Endothelial cell of umbilical vein (primary cell): Measurements from ENCODE around the gene RASSF10. TPM values are rescaled to one million over a fixed set of nuclear protein-coding genes. Genes with fewer than 3 reads are reported as not detected.

Source experiments
- BruUV-seq: library from RNA; stranded (reverse); fragments of 400-500 nt; replicated peaks from 2 replicates; lab custom pipeline; 2021; lab: Mats Ljungman, UMichigan
- CTCF ChIA-PET: fragments of 300-600, 350-600 bp; sonication (Branson Sonifier 250); formaldehyde crosslinking; loops from one replicate; lab custom pipeline; 2021; ENCODE audit warnings: antibody characterized with exemption, inconsistent platforms; lab: Charles Lee
- POLR2A ChIA-PET: fragments of 300-600, 350-600 bp; sonication (Branson Sonifier 250); formaldehyde crosslinking; loops from one replicate; lab custom pipeline; 2021; ENCODE audit warnings: antibody characterized with exemption, inconsistent platforms; lab: Charles Lee
- DNase-seq: peaks from one replicate; pipeline ENCODE4 v3.0.0-alpha.2; 2011; ENCODE audit warnings: low read depth, low spot score
- FAIRE-seq: peaks from 2 replicates; lab custom pipeline; 2011; peaks lifted over from hg19 to GRCh38; lab: Jason Lieb, UNC
- H2AFZ ChIP-seq: 2 replicates; pipeline ENCODE4 v1.6.0; 2012; ENCODE audit warnings: low read depth, low read length, control low read depth, inconsistent platforms
- H3K27ac ChIP-seq: 2 replicates; pipeline ENCODE4 v1.5.1; 2011; ENCODE audit warnings: low read depth, mild to moderate bottlenecking, control low read depth, low read length, moderate library complexity; ENCODE audit not compliant: insufficient read depth
- H3K27me3 ChIP-seq, 2 experiments: 2 replicates each; pipeline versions ENCODE4 v1.6.0 to v1.6.1; 2011; ENCODE audit warnings: low read length in 2 of 2, mixed read lengths in 1 of 2; ENCODE audit not compliant: control insufficient read depth in 2 of 2, insufficient read depth in 2 of 2
- H3K36me3 ChIP-seq, 2 experiments: 2 replicates in 1 of 2; 3 replicates in 1 of 2; pipeline ENCODE4 v1.5.1; 2011; ENCODE audit warnings: low read length in 2 of 2, mild to moderate bottlenecking in 1 of 2, moderate library complexity in 1 of 2; ENCODE audit not compliant: control insufficient read depth in 2 of 2, insufficient read depth in 2 of 2; ENCODE audit errors: extremely low read depth in 1 of 2
- H3K4me1 ChIP-seq: 3 replicates; pipeline ENCODE4 v1.5.1; 2011; ENCODE audit warnings: mild to moderate bottlenecking, low read length; ENCODE audit not compliant: control insufficient read depth, insufficient read depth; ENCODE audit errors: extremely low read depth
- H3K4me2 ChIP-seq: 2 replicates; pipeline ENCODE4 v1.6.1; 2011; ENCODE audit warnings: low read length, control low read depth, mixed read lengths; ENCODE audit not compliant: insufficient read depth
- H3K4me3 ChIP-seq, 3 experiments: fragments of 200-600 bp in 1 of 3; sonication (generic), shearing (Covaris generic) in 1 of 3; replicated peaks in 1 of 3; 2 replicates each; pipeline ENCODE4 v1.5.1; 2011 to 2016; ENCODE audit warnings: control low read depth in 3 of 3, low read length in 3 of 3, mild to moderate bottlenecking in 2 of 3, inconsistent platforms in 1 of 3, low read depth in 1 of 3, moderate library complexity in 1 of 3; ENCODE audit not compliant: insufficient read depth in 1 of 3
- H3K79me2 ChIP-seq: 2 replicates; pipeline ENCODE4 v1.6.0; 2012; ENCODE audit warnings: low read length, inconsistent platforms; ENCODE audit not compliant: control insufficient read depth, insufficient read depth
- H3K9ac ChIP-seq: replicated peaks from 2 replicates; pipeline ENCODE3; 2011; ENCODE audit warnings: low read length, control low read depth; ENCODE audit not compliant: insufficient read depth; ENCODE audit errors: extremely low read depth
- H3K9me1 ChIP-seq: replicated peaks from 3 replicates; pipeline ENCODE4 v1.6.0; 2011; ENCODE audit warnings: mild to moderate bottlenecking, low read length; ENCODE audit not compliant: control insufficient read depth, insufficient read depth; ENCODE audit errors: extremely low read depth
- H3K9me3 ChIP-seq: replicated peaks from 2 replicates; pipeline ENCODE4 v1.5.1; 2012; ENCODE audit warnings: low read length, inconsistent platforms; ENCODE audit not compliant: control insufficient read depth, insufficient read depth
- H4K20me1 ChIP-seq: replicated peaks from 2 replicates; pipeline ENCODE3; 2011; ENCODE audit warnings: mild to moderate bottlenecking, low read length; ENCODE audit not compliant: control insufficient read depth, insufficient read depth; ENCODE audit errors: extremely low read depth
- CTCF ChIP-seq, 2 donors: IDR thresholded peaks; 1 replicate in 1 of 2; 2 replicates in 1 of 2; pipeline ENCODE4 v1.5.1; 2011; ENCODE audit warnings: low read length in 2 of 2, mild to moderate bottlenecking in 2 of 2, moderate library complexity in 2 of 2, control low read depth in 1 of 2, inconsistent platforms in 1 of 2, low read depth in 1 of 2; ENCODE audit not compliant: insufficient read depth in 1 of 2; ENCODE audit errors: extremely low read depth in 1 of 2
- EZH2 ChIP-seq: IDR thresholded peaks from 2 replicates; pipeline ENCODE4 v1.6.1; 2012; ENCODE audit warnings: borderline replicate concordance, low read depth, mild to moderate bottlenecking, moderate library complexity, low read length, inconsistent platforms; ENCODE audit not compliant: severe bottlenecking
- FOS ChIP-seq: IDR thresholded peaks from 2 replicates; pipeline ENCODE4 v1.6.1; 2011; ENCODE audit warnings: mild to moderate bottlenecking, low read length, moderate library complexity, borderline replicate concordance; ENCODE audit not compliant: insufficient read depth
- GATA2 ChIP-seq: IDR thresholded peaks from 2 replicates; pipeline ENCODE4 v1.7.0; 2011; ENCODE audit warnings: low read depth, mild to moderate bottlenecking, moderate library complexity, mixed read lengths, low read length; ENCODE audit not compliant: insufficient read length, insufficient read depth
- JUN ChIP-seq: IDR thresholded peaks from 2 replicates; pipeline ENCODE4 v1.6.1; 2011; ENCODE audit warnings: borderline replicate concordance, low read depth; ENCODE audit not compliant: insufficient read length, insufficient read depth
- MAX ChIP-seq: IDR thresholded peaks from 2 replicates; pipeline ENCODE4 v1.6.1; 2011; ENCODE audit not compliant: insufficient read depth, insufficient read length
- MYC ChIP-seq: IDR thresholded peaks from one replicate; pipeline ENCODE4 v1.6.1; 2011; ENCODE audit warnings: mild to moderate bottlenecking, low read depth, low read length
- POLR2A ChIP-seq: IDR thresholded peaks from 2 replicates; pipeline ENCODE4 v1.6.1; 2012; ENCODE audit warnings: low read depth, mild to moderate bottlenecking, control low read depth, low read length
- POLR2AphosphoS5 ChIP-seq: IDR thresholded peaks from 2 replicates; pipeline ENCODE4 v1.6.1; 2012; ENCODE audit warnings: low read depth, mild to moderate bottlenecking, control low read depth, low read length, moderate library complexity; ENCODE audit not compliant: insufficient read depth
- dilution Hi-C: fragments of 300-500 bp; cut with MboI; formaldehyde crosslinking; loops from one replicate; pipeline ENCODE4 v1.15.0; 2019; ENCODE audit warnings: low sequenced_read_pairs; ENCODE audit not compliant: extremely low pct_ligation_motif_present
- intact Hi-C: fragments of 100-400 bp; cut with micrococcal nuclease; formaldehyde crosslinking; loops from one replicate; pipeline ENCODE4 v1.10.0; 2022
- polyA plus RNA-seq, 4 experiments: library from polyadenylated mRNA; depleted of rRNA in 3 of 4; stranded (reverse) in 3 of 4; unstranded in 1 of 4; fragments of >200 nt; gene quantifications; 2 replicates each; pipeline versions ENCODE4 v1.2.1 to v1.2.3, GENCODE V29; 2011 to 2012; ENCODE audit warnings: missing spikeins in 1 of 4
- total RNA-seq: library from RNA; stranded (reverse); gene quantifications from 2 replicates; pipeline ENCODE4 v1.2.3, GENCODE V29; 2021

The RASSF10 gene
- total and polyA plus RNA-seq, 2 donors (not counting 3 experiments of a cell fraction or from before 2014, with no cell fraction given): 0.03 TPM; not detected in 1

- H3K36me3 ChIP-seq: no peaks in the 10 kb centered on the region
- H3K4me2 ChIP-seq: no peak overlapping the region
- no peaks in the 10 kb centered on the region for H3K9me1 ChIP-seq
- CTCF ChIA-PET: no interaction called here
- H2AFZ ChIP-seq: no peak overlapping the region
- H3K4me1 ChIP-seq: no peaks in the 10 kb centered on the region
- no TSS peak for BruUV-seq
- H3K79me2 ChIP-seq: no peaks in the 10 kb centered on the region
- H4K20me1 ChIP-seq: no peaks in the 10 kb centered on the region
- POLR2A ChIA-PET: no interaction called here
- intact Hi-C loops (no loop called here), dilution Hi-C loops (no loop called here)
- no peak for TF ChIP-seq JUN
- TF ChIP-seq MYC: no peak
- no peak for TF ChIP-seq MAX
- no peak for TF ChIP-seq POLR2A
- no peak for TF ChIP-seq POLR2AphosphoS5
- no peak for TF ChIP-seq GATA2
- TF ChIP-seq CTCF (IDR thresholded peaks at IDR 0.05; ENCODE audit: extremely low read depth in 1 of 2, insufficient read depth in 1 of 2, low read depth in 1 of 2, low read length in 2 of 2): no peak
- no peak for TF ChIP-seq FOS
- TF ChIP-seq EZH2: no peak
- H3K9me3 ChIP-seq: no peaks in the 10 kb centered on the region
- peaks cover 16 to 33% of the 10 kb centered on the region in 2 experiments for H3K27me3 ChIP-seq
- H3K27ac ChIP-seq: no peak overlapping the region
- no peak overlapping the region for H3K4me3 ChIP-seq
- H3K9ac ChIP-seq: no peak overlapping the region
- DNase-seq: no peak
- no peak for FAIRE-seq
Observed at GRCh38 chr11:13028322-13028721, 19.2 kb downstream of the RASSF10 start.
